Measurements from ENCODE around the gene KNCN.

DNA sequence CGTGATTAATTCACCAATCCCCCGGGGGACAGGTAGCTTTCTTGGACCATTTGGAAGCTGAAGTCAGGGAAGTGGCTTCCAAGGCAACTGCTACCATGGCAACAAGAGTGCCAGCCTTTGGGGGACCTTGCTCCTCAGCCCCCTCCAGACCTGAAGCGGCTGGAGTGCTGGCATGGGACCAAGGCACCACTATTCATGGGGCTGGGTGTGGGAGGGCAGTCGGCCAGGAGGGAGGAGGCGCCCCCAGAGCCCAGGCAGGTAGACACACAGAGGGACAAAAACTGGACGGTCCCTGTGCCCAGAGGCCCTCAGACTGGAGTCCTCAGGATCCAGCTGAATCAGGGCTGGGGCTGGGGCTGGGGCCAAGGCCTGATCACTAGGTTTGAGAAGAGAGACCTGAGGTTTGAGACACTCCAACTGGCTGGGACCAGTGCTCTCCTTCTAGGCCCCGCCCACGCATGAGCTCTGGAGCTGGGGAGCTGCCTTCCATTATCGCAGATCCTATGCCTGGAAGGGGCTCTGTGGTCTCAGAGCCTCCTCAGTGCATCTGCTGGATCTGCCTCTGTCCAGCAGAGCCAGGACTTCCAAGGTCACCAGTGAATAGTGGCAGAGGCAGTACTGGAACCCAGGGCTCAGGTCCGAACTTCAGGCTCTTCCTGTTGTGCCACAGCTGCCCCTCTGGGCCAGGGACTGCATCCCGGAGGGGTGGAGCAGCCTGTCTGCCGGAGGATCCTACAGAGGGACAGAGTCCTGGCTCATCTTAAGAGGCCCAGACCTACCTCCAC is 3.3 kb upstream of the KNCN start:
- TF ChIP-seq, protein P1, sequence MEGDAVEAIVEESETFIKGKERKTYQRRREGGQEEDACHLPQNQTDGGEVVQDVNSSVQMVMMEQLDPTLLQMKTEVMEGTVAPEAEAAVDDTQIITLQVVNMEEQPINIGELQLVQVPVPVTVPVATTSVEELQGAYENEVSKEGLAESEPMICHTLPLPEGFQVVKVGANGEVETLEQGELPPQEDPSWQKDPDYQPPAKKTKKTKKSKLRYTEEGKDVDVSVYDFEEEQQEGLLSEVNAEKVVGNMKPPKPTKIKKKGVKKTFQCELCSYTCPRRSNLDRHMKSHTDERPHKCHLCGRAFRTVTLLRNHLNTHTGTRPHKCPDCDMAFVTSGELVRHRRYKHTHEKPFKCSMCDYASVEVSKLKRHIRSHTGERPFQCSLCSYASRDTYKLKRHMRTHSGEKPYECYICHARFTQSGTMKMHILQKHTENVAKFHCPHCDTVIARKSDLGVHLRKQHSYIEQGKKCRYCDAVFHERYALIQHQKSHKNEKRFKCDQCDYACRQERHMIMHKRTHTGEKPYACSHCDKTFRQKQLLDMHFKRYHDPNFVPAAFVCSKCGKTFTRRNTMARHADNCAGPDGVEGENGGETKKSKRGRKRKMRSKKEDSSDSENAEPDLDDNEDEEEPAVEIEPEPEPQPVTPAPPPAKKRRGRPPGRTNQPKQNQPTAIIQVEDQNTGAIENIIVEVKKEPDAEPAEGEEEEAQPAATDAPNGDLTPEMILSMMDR (IDR thresholded peaks at IDR 0.05): no peak
- TF ChIP-seq POLR2A (IDR thresholded peaks at IDR 0.05): no peak
